ENCODE data around the gene TSPAN9.

TSPAN9 gene

GRCh38 chr12:3186546-3187215, 109.5 kb downstream of the TSPAN9 start:
- DNase-seq: no peak
- in situ Hi-C loops (cut with HindIII; ENCODE audit: low pct_ligation_motif_present, low pct_unique_long_range_greater_than_20kb, low sequenced_read_pairs): no loop called here

DNA sequence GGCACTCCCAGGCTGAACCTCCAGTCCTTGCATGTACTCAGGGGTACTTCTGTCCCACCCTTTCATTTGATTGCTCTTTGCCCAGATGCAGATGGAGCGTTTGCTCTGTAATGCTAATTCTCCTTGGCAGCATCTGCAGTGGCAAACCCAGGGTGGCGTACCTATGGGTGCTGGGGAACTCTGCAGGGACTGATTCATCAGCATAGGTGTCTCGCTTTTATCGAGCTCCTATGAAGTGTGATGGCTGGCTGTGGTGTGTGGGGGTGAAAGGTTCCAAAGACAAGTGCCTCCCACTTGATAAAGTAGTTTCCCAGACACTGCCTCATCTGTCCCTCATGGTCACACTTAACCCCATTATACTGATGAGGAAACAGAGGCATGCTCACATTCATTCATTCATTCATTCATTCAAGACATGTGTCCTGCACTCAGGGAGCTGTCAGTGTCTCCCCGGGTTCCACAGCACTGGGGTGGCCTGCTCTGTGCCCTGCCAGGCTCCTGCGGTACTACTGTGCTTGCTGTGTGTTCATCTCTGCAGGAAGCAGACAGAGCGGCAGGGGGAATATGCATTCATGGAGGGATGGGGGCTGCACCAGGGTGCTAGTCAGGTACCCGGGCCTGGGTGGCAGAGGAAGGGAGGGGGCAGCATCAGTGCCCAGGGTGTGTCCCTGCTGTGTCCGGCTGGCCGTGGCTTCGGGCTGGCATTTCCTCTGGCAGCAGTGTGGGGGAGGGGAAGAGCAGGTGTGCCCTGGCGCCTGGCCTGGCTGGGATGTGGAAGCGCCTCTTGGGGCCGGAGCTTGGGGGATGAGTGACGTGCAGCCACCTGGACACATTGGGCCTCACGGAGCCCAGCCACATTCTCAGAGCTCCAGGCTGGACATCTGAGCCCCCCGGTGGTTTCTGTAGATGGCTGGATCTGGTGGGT, 110.9 kb downstream of the TSPAN9 start:
- in situ Hi-C loops (cut with HindIII; ENCODE audit: low pct_ligation_motif_present, low pct_unique_long_range_greater_than_20kb, low sequenced_read_pairs): no loop called here
- DNase-seq: no peak

- in situ Hi-C loops (cut with HindIII; ENCODE audit: low pct_ligation_motif_present, low pct_unique_long_range_greater_than_20kb, low sequenced_read_pairs): no loop called here
Measured at GRCh38 chr12:3189282-3189681, 112.1 kb downstream of the TSPAN9 start.

GRCh38 chr12:3190101-3190500, 112.9 kb downstream of the TSPAN9 start:
- no peak for DNase-seq
- in situ Hi-C loops (cut with HindIII; ENCODE audit: low pct_ligation_motif_present, low pct_unique_long_range_greater_than_20kb, low sequenced_read_pairs): no loop called here

More at GRCh38 chr12:3189282-3189681, 112.1 kb downstream of the TSPAN9 start:
- DNase-seq: no peak

DNA sequence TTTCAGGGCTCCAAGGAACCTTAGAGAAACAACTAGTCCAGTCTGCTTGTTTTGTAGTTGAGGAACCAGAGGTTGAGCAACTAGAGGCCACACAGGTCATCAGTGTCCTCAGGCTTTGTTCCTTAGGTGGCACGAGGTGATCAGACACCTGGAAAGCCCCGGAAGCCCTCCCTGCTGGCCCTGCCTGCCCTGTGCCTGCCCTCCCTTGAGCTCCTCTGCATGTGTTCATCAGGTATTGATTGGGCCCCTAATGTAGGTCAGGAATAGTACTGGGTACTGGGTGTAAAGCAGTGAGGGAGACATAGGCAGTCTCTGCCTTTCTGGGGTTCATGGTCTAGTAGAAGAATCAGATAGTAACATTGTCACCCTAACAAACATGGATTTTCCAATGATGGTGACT, 114.3 kb downstream of the TSPAN9 start:
- in situ Hi-C loops (cut with HindIII; ENCODE audit: low pct_ligation_motif_present, low pct_unique_long_range_greater_than_20kb, low sequenced_read_pairs): no loop called here
- no peak for DNase-seq

DNA sequence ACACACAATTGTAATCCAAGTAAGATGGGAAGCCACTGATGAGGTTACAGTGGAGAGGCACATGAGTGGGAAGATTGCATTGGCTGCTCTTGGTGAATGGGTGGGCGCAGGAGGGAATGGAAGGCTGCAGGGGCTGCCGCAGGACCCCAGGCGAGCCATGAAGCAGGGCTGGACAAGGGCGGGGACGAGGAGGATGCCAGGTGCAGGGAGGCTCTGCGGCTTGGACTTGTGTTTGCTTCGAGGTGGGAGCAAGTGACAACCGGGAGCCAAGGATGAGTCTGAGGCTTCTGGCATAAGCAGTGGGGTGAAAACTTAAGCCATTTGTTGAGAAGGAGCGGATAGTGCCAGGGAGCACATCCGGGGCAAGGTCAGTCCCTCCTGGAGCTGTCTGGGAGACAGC, 115.0 kb downstream of the TSPAN9 start:
- no peak for DNase-seq
- in situ Hi-C loops (cut with HindIII; ENCODE audit: low pct_ligation_motif_present, low pct_unique_long_range_greater_than_20kb, low sequenced_read_pairs): no loop called here

DNA sequence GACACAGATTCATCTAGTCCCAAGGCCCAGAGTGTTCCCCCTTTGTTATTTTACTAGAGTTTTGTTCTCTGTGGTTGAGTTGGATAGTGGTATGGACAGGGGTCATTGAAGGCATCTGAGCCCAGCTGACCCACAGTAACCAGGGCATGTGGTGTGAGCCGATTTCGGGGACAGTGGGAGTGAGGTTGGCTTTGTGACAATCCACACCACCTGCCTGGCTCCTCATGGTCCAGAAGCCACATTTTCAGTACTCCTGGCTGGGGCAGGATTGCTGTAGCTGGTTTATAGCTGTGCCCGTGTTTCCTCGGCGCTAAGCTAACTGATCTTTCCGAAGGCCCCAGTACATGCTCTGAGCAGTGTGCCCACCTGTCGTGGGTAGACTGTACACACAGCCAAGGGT, 116.0 kb downstream of the TSPAN9 start:
- in situ Hi-C loops (cut with HindIII; ENCODE audit: low pct_ligation_motif_present, low pct_unique_long_range_greater_than_20kb, low sequenced_read_pairs): no loop called here

GRCh38 chr12:3193755-3194154, 116.6 kb downstream of the TSPAN9 start:
- DNase-seq: no peak
- in situ Hi-C loops (cut with HindIII; ENCODE audit: low pct_ligation_motif_present, low pct_unique_long_range_greater_than_20kb, low sequenced_read_pairs): no loop called here

More for the DNA sequence above, 116.0 kb downstream of the TSPAN9 start:
- DNase-seq: no peak

DNA sequence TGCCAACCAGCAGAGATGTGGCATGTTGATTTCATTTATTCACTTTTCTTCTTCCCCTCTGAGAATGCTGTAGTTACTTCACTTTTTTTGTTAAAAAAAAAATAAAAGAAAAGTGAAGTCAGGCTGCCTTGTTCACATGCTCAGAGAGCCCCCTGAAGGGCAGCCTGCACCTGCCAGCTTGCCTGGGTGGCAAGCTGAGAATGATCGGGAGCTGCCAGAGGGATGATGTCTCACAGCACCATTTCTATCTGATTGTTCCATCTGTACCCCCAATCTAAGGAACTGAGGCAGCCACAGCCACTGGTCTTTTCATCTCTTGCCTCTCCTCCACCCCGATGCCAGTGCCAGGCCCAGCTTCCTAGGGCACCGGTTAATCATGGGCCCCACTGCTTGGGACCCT, 118.2 kb downstream of the TSPAN9 start:
- no peak for DNase-seq
- in situ Hi-C loops (cut with HindIII; ENCODE audit: low pct_ligation_motif_present, low pct_unique_long_range_greater_than_20kb, low sequenced_read_pairs): no loop called here

DNA sequence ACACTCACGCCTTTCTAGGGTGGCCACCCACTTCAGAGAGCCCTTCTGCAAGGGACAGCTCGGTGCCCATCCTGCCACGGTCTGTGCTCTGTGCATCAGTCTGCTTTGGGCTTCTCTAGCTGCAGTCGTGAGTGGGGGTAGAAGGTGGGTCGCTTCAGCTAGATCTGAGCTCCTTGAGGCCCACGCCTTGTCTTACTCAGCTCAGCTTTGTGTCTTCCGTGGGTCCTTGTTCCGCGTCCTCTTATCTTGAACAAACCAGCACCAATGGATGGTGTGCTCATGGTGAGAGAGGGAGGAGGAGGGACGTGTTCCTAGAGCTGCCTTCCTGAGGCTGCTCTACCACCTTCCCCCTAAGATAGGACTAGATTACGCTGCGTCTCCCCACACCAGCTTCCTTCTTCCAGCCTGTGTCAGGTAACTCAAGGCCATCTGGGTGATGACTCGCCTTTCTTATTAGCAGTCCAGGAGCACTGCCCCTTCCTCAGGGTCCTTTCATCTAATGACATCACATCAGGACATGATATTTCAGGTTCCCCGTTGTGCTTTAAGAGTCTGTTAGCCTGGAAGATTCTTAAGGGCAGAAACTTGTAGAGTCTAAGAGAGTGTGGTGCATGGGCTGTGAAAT, 118.8 kb downstream of the TSPAN9 start:
- DNase-seq: no peak
- in situ Hi-C loops (cut with HindIII; ENCODE audit: low pct_ligation_motif_present, low pct_unique_long_range_greater_than_20kb, low sequenced_read_pairs): no loop called here

- in situ Hi-C loops (cut with HindIII; ENCODE audit: low pct_ligation_motif_present, low pct_unique_long_range_greater_than_20kb, low sequenced_read_pairs): no loop called here
- no peak for DNase-seq
Measured at GRCh38 chr12:3196488-3196887, 119.3 kb downstream of the TSPAN9 start.

DNA sequence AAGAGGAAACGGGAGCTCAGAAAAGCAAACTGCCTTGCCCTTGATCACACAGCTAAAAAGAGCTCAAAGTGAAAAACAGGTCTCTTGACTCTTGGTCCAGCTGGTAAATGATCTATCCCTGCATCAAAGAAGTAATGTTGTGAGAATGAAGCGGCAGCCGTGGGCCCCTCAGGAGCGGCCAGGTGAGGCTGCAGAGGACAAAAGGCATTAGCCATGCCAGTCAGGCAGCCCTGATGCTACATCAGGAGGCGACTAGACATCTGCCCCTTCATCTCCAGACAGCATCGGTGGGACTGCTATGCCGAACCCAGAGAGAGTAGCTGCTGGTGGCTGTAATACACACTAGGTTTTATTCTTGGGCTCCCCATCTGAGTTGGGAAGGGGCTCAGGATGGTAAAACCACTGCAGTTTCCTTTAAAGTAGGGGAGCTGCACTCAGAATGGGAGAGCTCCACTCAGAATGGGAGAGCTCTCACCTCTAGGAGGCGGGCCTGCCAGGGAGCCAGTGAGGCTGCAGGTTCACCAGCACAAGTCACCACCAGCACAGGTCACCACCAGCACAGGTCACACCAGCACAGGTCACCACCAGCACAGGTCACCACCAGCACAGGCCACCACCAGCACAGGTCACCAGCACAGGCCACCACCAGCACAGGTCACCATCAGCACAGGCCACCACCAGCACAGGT, 120.1 kb downstream of the TSPAN9 start:
- in situ Hi-C loops (cut with HindIII; ENCODE audit: low pct_ligation_motif_present, low pct_unique_long_range_greater_than_20kb, low sequenced_read_pairs): no loop called here
- no peak for DNase-seq

DNA sequence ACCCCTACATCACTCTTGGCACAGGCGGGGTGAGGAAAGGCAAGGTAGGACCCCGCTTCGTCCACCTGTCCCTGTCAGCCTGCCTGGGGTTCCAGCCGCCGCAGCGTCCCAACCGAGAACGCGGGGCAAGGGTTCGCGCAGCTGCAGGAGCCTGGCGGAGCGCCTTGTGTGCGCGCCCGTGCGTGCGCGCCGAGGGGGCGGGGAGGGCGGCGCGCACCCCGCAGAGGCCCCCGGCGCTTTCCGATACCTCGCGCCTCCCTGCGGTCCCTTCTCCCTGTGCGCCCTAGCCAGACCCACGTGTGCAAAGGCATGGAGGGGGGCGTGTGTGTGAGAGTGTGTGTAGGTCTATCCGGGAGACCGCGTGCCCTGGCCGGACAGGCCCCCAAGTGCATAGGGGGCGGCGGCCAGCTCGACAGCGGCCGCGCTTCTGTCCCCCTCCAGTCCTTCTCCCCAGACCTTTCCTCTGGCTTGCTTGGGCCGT, 122.4 kb downstream of the TSPAN9 start:
- no peak for DNase-seq
- in situ Hi-C loops (cut with HindIII; ENCODE audit: low pct_ligation_motif_present, low pct_unique_long_range_greater_than_20kb, low sequenced_read_pairs): no loop called here

DNA sequence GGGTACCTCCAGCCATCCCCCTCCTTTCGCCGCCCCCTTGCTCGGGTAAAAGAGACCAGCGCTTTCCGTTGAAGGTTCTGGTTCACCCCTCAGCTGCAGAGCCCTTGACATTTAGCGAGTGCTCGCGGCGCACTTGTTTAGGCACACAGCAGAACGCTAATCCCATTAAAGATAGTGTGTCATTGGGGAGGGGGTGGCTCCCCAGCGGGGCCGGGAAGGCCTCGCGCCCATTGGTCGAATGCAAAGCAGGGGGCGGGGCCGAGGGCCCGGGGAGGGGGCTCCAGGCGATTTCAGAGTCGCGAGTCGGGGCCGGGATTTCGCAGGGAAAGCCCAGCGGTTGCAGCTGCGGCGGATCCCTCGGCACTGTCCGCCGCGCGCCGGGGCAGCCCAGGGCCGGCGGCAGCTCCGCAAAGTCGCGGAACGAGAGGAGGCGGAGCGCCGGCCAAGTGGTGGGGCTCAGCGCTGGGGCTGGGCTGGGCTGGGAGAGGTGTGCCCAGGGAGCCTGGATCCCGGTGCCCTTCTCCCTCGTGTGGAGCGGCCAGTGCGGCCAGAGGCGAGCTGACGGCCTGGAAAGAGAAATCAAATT, 122.9 kb downstream of the TSPAN9 start:
- DNase-seq: peak; percentile 81
- in situ Hi-C loops (cut with HindIII; ENCODE audit: low pct_ligation_motif_present, low pct_unique_long_range_greater_than_20kb, low sequenced_read_pairs): no loop called here

- in situ Hi-C loops (cut with HindIII; ENCODE audit: low pct_ligation_motif_present, low pct_unique_long_range_greater_than_20kb, low sequenced_read_pairs): no loop called here
- DNase-seq: peak; percentile 47
Measured at GRCh38 chr12:3200814-3201233, 123.6 kb downstream of the TSPAN9 start.

DNA sequence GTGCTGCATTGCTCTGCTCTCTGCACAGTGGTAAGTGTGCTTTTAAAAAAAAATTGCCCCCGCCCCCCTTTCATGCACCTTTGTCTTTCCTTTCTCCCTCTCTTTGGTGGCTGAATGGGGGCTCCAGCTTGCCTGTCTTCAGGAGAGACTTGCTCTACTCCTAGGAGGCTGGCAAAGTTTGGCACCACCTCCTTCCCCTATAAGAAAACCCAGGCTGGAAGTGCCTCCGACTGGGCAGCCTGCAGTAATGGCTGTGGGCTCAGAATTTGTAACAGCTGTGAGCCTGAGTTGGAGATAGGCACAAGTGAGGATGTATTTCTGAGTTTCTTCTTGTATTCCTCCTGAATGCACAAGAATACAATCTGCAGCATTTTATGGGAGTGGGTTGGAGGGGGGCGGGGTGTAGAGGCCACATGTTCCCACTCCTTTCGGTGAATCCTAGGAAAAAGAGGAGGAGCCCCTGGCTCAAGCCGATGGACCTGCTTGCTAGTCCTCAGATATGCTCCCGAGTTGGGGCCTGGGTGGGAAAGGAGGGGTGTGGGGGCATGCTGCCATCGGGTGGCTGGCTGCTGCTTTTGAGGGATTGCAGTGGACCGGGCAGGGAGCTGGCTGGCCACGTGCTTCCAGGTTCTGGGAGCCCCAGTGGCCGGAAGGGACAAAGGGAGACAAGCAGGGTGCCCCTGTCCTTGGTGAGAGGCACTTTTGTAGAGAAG, 124.3 kb downstream of the TSPAN9 start:
- no peak for DNase-seq
- in situ Hi-C loops (cut with HindIII; ENCODE audit: low pct_ligation_motif_present, low pct_unique_long_range_greater_than_20kb, low sequenced_read_pairs): no loop called here

- in situ Hi-C loops (cut with HindIII; ENCODE audit: low pct_ligation_motif_present, low pct_unique_long_range_greater_than_20kb, low sequenced_read_pairs): no loop called here
Measured at GRCh38 chr12:3202096-3202495, 124.9 kb downstream of the TSPAN9 start.

More at GRCh38 chr12:3202096-3202495, 124.9 kb downstream of the TSPAN9 start:
- no peak for DNase-seq

Measured in ACHN (cell line).